Activated T-helper 1 cell treated with anti-CD3 and anti-CD28 coated beads, Interleukin-2, amount 50 U/mL, for 16 hours (primary cell): ENCODE results near the gene SLC8A1.

Experiments
- DNase-seq, 2 donors: peaks; one replicate each; pipeline ENCODE4 v3.0.0-alpha.2; 2020; ENCODE audit warnings: low read depth in 1 of 2, low spot score in 1 of 2

Gene SLC8A1

GRCh38 chr2:40118622-40119021 is 333.3 kb downstream of the SLC8A1 start:
- DNase-seq: no peak

GRCh38 chr2:40115894-40116293 is 336.0 kb downstream of the SLC8A1 start:
- no peak for DNase-seq

GRCh38 chr2:40115348-40115747 is 336.5 kb downstream of the SLC8A1 start:
- DNase-seq: no peak

GRCh38 chr2:40113997-40114396 is 337.9 kb downstream of the SLC8A1 start:
- no peak for DNase-seq

GRCh38 chr2:40113272-40113968 is 338.5 kb downstream of the SLC8A1 start:
- no peak for DNase-seq

GRCh38 chr2:40109381-40109780 is 342.5 kb downstream of the SLC8A1 start:
- DNase-seq: no peak

GRCh38 chr2:40108851-40109250 is 343.0 kb downstream of the SLC8A1 start:
- no peak for DNase-seq

GRCh38 chr2:40106061-40106460 is 345.8 kb downstream of the SLC8A1 start:
- no peak for DNase-seq

- DNase-seq: no peak
Observed at GRCh38 chr2:40105593-40105992, 346.3 kb downstream of the SLC8A1 start.

- no peak for DNase-seq
Observed at GRCh38 chr2:40103590-40103989, 348.3 kb downstream of the SLC8A1 start.

- DNase-seq: no peak
Observed at GRCh38 chr2:40103163-40103562, 348.7 kb downstream of the SLC8A1 start.

- DNase-seq: no peak
Observed at GRCh38 chr2:40102447-40102846, 349.4 kb downstream of the SLC8A1 start.

GRCh38 chr2:40101131-40101575 is 350.7 kb downstream of the SLC8A1 start:
- no peak for DNase-seq

GRCh38 chr2:40100676-40101075 is 351.2 kb downstream of the SLC8A1 start:
- DNase-seq: no peak

- no peak for DNase-seq
Observed at GRCh38 chr2:40098786-40099470, 353.0 kb downstream of the SLC8A1 start.

GRCh38 chr2:40097691-40098385 is 354.1 kb downstream of the SLC8A1 start:
- DNase-seq: no peak

- DNase-seq: no peak
Observed at GRCh38 chr2:40096360-40096759, 355.5 kb downstream of the SLC8A1 start.

GRCh38 chr2:40095000-40095399 is 356.9 kb downstream of the SLC8A1 start:
- DNase-seq: no peak

GRCh38 chr2:40094451-40094850 is 357.4 kb downstream of the SLC8A1 start:
- DNase-seq: no peak

GRCh38 chr2:40093021-40093675 is 358.7 kb downstream of the SLC8A1 start:
- DNase-seq: no peak

- no peak for DNase-seq
Observed at GRCh38 chr2:40090044-40090443, 361.8 kb downstream of the SLC8A1 start.

- DNase-seq: no peak
Observed at GRCh38 chr2:40087927-40088326, 364.0 kb downstream of the SLC8A1 start.
